Body of pancreas (tissue), 4 donors: Measurements from ENCODE around the gene RANBP17.
"Not testable (repeated sequence)": the region's sequence is repeated elsewhere in the genome, so short reads cannot be mapped to it uniquely, and the experiment has no call there.

Source experiments
- POLR2A ChIP-seq, 3 donors: fragments of 450-650 bp; IDR thresholded peaks; one replicate each; pipeline ENCODE4 v1.6.1; 2016; ENCODE audit warnings: antibody characterized with exemption in 3 of 3, mild to moderate bottlenecking in 2 of 3
- TF ChIP-seq, protein P1 (sequence below), 7 experiments: fragments of 450-650 bp in 4 of 7; fragments of 200-600 bp in 3 of 7; sonication (generic) in 3 of 7; IDR thresholded peaks; one replicate each; pipeline ENCODE4 v1.5.1; 2016 to 2019; ENCODE audit warnings: antibody characterized with exemption in 7 of 7

GRCh38 chr5:171178190-171178589, 316.4 kb downstream of the RANBP17 start:
- TF ChIP-seq POLR2A (IDR thresholded peaks at IDR 0.05), result not testable (repeated sequence)
- TF ChIP-seq, protein P1, sequence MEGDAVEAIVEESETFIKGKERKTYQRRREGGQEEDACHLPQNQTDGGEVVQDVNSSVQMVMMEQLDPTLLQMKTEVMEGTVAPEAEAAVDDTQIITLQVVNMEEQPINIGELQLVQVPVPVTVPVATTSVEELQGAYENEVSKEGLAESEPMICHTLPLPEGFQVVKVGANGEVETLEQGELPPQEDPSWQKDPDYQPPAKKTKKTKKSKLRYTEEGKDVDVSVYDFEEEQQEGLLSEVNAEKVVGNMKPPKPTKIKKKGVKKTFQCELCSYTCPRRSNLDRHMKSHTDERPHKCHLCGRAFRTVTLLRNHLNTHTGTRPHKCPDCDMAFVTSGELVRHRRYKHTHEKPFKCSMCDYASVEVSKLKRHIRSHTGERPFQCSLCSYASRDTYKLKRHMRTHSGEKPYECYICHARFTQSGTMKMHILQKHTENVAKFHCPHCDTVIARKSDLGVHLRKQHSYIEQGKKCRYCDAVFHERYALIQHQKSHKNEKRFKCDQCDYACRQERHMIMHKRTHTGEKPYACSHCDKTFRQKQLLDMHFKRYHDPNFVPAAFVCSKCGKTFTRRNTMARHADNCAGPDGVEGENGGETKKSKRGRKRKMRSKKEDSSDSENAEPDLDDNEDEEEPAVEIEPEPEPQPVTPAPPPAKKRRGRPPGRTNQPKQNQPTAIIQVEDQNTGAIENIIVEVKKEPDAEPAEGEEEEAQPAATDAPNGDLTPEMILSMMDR (IDR thresholded peaks at IDR 0.05), result not testable (repeated sequence)
